ENCODE data around the gene PIEZO2.

DNA sequence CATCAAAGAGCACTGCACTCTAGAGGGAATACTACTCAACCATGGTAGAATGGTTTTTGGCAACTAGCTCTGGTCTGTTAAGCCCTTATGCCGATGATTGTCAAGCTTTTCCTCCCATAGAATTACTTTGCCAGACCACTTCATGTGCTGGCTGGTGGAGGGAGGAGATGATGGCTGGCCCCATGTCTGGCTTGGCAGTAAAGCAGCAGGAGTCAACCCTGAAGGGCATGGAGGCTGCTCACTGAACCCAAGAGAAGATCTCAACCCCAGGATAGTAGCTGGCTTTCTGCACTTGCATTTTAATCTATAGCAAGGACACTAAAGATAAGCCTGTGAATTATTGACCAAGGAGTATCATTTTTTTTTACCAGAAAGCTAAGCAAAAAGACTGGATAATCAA, 309.9 kb downstream of the PIEZO2 start:
- TF ChIP-seq, protein P1, sequence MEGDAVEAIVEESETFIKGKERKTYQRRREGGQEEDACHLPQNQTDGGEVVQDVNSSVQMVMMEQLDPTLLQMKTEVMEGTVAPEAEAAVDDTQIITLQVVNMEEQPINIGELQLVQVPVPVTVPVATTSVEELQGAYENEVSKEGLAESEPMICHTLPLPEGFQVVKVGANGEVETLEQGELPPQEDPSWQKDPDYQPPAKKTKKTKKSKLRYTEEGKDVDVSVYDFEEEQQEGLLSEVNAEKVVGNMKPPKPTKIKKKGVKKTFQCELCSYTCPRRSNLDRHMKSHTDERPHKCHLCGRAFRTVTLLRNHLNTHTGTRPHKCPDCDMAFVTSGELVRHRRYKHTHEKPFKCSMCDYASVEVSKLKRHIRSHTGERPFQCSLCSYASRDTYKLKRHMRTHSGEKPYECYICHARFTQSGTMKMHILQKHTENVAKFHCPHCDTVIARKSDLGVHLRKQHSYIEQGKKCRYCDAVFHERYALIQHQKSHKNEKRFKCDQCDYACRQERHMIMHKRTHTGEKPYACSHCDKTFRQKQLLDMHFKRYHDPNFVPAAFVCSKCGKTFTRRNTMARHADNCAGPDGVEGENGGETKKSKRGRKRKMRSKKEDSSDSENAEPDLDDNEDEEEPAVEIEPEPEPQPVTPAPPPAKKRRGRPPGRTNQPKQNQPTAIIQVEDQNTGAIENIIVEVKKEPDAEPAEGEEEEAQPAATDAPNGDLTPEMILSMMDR (IDR thresholded peaks at IDR 0.05), result no peak
- no peak for TF ChIP-seq POLR2A (IDR thresholded peaks at IDR 0.05)
- no peak for TF ChIP-seq EP300 (IDR thresholded peaks at IDR 0.05)
